GM18951 (cell line): ENCODE data around the gene CHST3.

Source experiments
- POLR2A ChIP-seq: IDR thresholded peaks from 4 replicates; pipeline ENCODE4 v1.6.1; 2011; ENCODE audit warnings: mild to moderate bottlenecking; ENCODE audit not compliant: insufficient read length, insufficient read depth; ENCODE audit errors: extremely low read depth
- in situ Hi-C: fragments of 300-500 bp; cut with MboI; formaldehyde crosslinking; loops from one replicate; pipeline ENCODE4 v1.12.0; 2022; ENCODE audit warnings: low sequenced_read_pairs, mixed read lengths, inconsistent platforms; ENCODE audit not compliant: unreplicated experiment

The CHST3 gene

DNA sequence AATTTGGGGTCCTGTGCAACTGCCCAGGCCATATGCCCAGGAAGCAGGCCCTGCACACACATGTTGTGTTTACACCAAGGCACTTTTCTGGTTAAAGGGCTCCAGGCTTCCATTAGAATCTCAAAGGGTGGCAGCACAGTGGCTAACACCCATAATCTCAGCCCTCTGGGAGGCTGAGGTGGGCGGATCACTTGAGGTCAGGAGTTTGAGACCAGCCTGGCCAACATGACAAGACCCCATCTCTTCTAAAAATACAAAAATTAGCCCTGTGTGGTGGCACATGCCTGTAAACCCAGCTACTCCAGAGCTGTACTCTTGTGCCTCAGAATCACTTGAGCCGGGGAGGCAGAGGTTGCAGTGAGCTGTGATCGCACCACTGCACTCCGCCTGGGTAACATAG lies 70.6 kb downstream of the CHST3 start:
- TF ChIP-seq POLR2A, result no peak
- in situ Hi-C loops, result no loop called here

DNA sequence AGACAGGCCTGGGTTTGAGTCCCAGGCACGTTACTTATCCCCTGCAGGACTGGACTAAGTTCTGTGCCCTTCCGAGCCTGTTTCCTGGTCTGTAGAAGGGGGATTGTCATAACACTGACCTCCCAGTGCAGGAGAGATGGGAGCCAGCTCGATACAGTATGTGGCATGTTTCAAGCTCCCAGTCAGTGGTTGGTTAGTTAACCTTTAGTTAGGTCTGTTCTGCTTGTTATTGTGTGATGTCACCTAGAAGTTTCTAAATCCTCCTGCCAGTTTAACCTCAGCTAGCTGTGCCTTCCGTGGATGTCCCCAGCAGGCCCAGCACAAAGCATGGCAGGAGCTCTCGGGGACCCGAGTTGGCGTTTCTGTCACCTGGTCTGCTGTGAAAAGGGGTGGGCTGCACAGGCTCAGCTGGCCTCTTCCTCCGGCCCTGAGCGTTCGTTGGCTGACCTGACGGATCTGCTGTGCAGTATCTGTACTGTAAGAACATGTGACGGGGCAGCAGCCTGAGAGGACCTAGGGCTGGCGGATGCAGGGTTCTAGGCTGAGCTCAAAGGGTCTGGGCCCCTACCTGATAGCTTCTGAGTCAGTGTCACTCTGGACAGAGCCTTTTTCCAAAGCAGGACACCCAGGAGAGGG lies 71.2 kb downstream of the CHST3 start:
- TF ChIP-seq POLR2A, result no peak
- in situ Hi-C loops, result no loop called here

- in situ Hi-C loops, result no loop called here
- TF ChIP-seq POLR2A, result no peak
Observed at GRCh38 chr10:72037266-72037665, 73.1 kb downstream of the CHST3 start.

DNA sequence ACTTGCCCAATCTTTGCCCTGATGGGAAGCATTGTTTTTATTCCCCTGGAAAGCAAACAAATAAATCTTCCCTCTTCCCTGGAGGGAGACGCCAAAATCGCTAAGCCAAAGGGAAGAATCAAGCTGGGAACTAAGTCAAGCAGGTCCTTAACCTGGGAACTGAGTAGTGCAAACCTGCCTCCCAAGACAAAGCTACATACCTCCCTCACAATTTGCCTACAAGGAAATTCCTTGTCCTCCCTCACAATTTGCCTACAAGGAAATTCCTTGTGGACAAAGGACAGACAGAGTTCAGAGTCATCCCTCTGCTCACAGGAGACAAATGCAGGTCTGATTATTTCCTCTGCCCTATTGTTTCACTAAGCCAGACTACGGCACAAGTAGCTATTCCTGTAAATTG lies 73.6 kb downstream of the CHST3 start:
- TF ChIP-seq POLR2A, result no peak
- in situ Hi-C loops, result no loop called here

- TF ChIP-seq POLR2A, result no peak
- in situ Hi-C loops, result no loop called here
Observed at GRCh38 chr10:72038458-72039001, 74.3 kb downstream of the CHST3 start.

DNA sequence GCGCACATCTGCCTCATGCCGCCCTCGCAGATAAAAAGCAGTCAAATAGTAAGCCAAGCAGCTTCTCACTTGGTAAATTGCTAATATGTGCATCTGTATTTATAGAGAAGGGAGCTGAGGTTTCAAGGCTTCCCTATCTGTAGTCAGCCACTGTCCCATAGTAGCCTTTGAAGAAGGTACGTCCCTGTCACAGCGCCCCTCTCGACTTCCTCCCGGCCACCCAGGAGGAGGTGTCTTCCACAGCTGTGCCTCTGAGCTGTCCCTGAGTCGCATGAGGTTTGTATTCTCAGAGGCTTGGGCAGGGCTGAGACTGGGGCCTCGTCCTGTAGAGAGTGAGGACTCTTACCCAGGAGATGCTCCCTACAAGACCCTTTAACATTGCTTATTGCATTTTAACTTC lies 75.2 kb downstream of the CHST3 start:
- TF ChIP-seq POLR2A, result no peak
- in situ Hi-C loops, result no loop called here

DNA sequence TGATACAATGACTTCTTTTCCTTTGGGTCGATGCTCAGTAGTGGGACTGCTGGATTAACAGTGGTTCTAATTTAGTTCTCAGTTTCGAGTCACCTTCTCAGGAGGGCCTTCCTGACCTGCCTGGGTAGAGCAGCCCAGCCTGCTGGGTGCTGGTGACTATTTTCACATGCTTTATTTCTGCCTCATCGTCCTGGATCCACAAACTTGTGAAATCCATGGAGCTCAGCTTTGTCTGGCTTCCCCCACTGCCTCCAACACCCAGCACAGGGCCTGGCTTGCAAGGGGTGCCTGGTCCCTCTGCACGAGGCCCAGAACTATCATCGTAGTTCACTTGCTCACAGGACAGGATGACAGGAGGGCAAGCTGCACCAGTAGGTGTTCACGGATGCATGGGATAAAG lies 77.3 kb downstream of the CHST3 start:
- in situ Hi-C loops, result no loop called here

DNA sequence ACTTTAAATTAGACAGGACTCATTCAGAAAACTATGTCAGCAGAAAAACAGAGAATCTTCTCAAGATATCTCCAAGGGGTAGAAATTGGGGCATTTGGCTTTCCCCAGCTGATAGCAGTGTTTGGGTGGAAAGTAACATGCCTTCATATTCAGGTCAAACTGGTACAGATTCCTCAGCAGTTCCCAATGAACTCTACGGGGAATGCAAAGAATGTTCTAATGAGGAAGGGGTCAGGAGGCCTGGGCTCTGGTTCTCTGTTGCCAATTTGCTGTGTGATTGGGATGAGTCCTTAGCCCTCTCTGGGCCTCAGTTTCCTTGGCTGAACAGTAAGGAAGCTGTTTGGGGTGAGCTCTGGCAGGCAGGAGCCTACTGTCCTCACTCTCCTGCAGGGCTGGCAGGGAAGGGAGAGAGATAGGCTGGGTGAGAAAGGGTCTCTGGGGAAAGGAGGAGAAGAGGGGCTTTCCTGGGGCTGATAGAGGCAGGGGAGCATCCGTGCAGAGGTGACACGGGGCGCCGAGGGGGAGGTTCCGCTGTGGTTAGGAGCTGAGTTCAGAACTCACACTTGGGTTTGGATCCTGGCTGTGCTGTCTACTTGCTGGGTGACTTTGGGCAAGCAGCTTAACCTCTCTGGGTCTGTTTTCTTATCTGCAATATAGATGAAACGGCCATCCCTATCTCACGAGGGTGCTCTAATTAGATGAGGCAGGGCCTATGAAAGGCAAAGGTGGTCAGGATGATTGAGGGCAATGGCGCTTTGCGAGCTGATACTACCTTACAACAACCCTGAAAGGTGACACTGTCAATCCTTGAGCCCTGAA lies 79.0 kb downstream of the CHST3 start:
- no peak for TF ChIP-seq POLR2A
- in situ Hi-C loops, result no loop called here

More for the DNA sequence above, 77.3 kb downstream of the CHST3 start:
- no peak for TF ChIP-seq POLR2A

DNA sequence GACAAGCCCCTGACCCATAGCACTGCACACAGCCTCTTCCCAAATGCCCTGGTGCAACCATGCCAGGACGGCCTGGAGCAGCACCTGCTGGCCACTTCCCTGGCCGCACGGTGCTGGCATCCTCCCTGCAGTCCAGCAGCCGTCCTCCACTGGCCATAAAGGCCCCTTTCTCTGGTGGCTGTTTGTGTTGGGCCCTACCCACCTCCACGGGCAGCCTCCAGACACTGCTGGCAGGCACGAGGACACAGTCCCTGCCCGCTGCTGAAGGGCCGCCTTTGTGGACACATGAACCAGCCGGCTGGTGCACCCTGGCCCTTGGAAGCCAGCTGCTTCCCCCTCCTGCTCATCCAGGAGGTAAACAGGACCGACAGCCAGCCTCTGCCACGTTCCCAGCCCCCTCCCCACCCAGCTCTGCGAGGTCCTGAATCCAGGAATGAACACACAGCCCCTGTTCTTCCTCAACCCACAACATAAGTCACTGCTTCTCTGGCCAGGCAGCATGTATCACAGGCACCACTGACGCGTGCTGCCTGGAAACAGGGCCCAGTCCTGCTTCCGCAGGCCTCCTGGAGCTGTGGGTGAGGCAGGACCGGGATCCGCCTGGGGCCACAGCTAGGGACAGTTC lies 80.3 kb downstream of the CHST3 start:
- in situ Hi-C loops, result loop anchor here (5.0 kb wide), 1 partner anchor 147 kb away; no protein-coding TSS in a partner anchor
- TF ChIP-seq POLR2A, result no peak

- in situ Hi-C loops, result loop anchor here (5.0 kb wide), 1 partner anchor 148 kb away; no protein-coding TSS in a partner anchor
- TF ChIP-seq POLR2A, result no peak
Observed at GRCh38 chr10:72045586-72045985, 81.4 kb downstream of the CHST3 start.

DNA sequence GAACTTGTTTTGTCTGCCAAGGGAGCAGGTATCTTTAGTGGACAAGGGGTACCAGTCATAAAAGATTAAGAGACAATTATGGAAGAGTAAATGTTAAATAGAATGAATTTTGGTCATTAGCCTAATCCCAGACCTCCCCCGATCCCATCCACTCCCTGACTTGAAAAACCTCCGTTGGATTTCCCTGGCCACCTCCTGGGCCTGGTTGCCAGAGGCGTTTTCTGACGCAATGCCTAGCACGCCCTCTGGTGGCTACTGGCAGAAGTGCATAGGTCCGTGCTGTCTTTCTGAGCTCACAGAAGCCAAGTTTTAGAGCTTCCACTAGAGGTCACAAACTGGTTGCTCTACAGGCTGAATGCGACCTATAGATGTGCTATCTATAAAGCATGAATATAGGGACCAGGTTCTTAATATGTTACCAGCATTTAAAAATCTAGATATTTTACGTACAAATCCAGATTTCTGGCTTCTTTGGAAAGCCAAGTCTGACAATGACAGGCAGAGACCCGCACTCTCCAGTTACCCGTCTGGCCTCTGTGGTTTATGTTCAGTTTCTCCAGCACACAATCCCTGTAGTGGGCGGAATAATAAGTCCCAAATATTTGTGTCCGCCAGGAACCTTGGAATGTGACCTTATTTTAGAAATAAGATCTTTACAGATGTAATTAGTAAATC lies 84.4 kb downstream of the CHST3 start:
- no peak for TF ChIP-seq POLR2A
- in situ Hi-C loops, result loop anchor here (5.0 kb wide), 1 partner anchor 151 kb away; no protein-coding TSS in a partner anchor

DNA sequence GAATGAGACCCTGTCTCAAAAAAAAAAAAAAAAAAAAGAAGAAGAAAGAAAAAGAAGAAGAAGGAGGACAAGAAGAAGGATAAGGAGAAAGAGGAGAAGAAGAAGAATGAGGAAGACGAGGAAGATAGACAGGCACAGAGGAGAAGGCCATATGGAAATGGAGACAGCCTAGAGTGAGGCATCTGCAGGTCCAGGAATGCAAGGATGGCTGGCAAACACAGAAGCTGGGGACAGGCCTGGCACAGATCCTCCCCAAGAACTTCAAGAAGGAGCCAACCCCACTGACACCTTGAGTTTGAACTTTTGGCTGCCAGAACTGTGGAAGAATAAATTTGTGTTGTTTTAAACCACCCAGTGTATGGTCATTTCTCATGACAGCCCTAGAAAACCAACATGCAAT lies 85.3 kb downstream of the CHST3 start:
- no peak for TF ChIP-seq POLR2A
- in situ Hi-C loops, result loop anchor here (5.0 kb wide), 1 partner anchor 152 kb away; no protein-coding TSS in a partner anchor

GRCh38 chr10:72049969-72050781 lies 86.0 kb downstream of the CHST3 start:
- in situ Hi-C loops, result loop anchor here (5.0 kb wide), 1 partner anchor 153 kb away; no protein-coding TSS in a partner anchor
- no peak for TF ChIP-seq POLR2A
